ENCODE measurements around the gene TAS2R8.

TAS2R8 gene

GRCh38 chr12:10807186-10807585, at the start of gene TAS2R8:
Gene TAS2R8 (minus strand): TSS chr12:10807286. CDS start chr12:10806980, 306 bp downstream.
- no peak within 1 kb of the TSS for H3K27ac ChIP-seq (ENCODE audit: low read depth, low read length)
- no peaks in the 10 kb centered on the region for H3K9me3 ChIP-seq (ENCODE audit: insufficient read depth, low read length)
- H3K9ac ChIP-seq (ENCODE audit: low read length) = no peak within 1 kb of the TSS
- no peak within 1 kb of the TSS for H3K4me3 ChIP-seq (ENCODE audit: insufficient read depth, low read length, poor library complexity, severe bottlenecking)
- H3K4me2 ChIP-seq (ENCODE audit: low read depth, low read length, poor library complexity, severe bottlenecking) = no peak within 1 kb of the TSS
- TF ChIP-seq CTCF (IDR thresholded peaks at IDR 0.05; ENCODE audit: insufficient read depth, low read length, poor library complexity, severe bottlenecking) (no peak), EZH2phosphoT487 (conservative IDR thresholded peaks at IDR 0.05; ENCODE audit: low read length) (no peak)
- H3F3A ChIP-seq (ENCODE audit: insufficient read depth) = no peaks in the 10 kb centered on the region
- H2AFZ ChIP-seq (ENCODE audit: low read depth, low read length, severe bottlenecking) = no peak within 1 kb of the TSS
- no peaks in the 10 kb centered on the region for H4K20me1 ChIP-seq (ENCODE audit: low read depth, low read length)
- no peaks in the 10 kb centered on the region for H3K27me3 ChIP-seq (ENCODE audit: low read length)
- H3K79me2 ChIP-seq (ENCODE audit: insufficient read depth, low read length) = no peaks in the 10 kb centered on the region
- H3K9me2 ChIP-seq (replicated peaks; ENCODE audit: insufficient read depth, low read length) = no peaks in the 10 kb centered on the region
- H3K36me3 ChIP-seq (ENCODE audit: low read length) = no peaks in the 10 kb centered on the region

GRCh38 chr12:10855807-10856206, 48.7 kb upstream of the TAS2R8 start:
- Histone ChIP-seq H3K9me2 (replicated peaks; ENCODE audit: insufficient read depth, low read length) (no peaks in the 10 kb centered on the region), H3F3A (ENCODE audit: insufficient read depth) (no peaks in the 10 kb centered on the region), H3K36me3 (ENCODE audit: low read length) (no peaks in the 10 kb centered on the region), H4K20me1 (ENCODE audit: low read depth, low read length) (no peaks in the 10 kb centered on the region), H3K79me2 (ENCODE audit: insufficient read depth, low read length) (no peaks in the 10 kb centered on the region), H3K9me3 (ENCODE audit: insufficient read depth, low read length) (no peaks in the 10 kb centered on the region), H3K27ac (ENCODE audit: low read depth, low read length) (no peak overlapping the region), H3K9ac (ENCODE audit: low read length) (no peak overlapping the region), H3K4me3 (ENCODE audit: insufficient read depth, low read length, poor library complexity, severe bottlenecking) (no peak overlapping the region), H3K27me3 (ENCODE audit: low read length) (no peaks in the 10 kb centered on the region), H3K4me2 (ENCODE audit: low read depth, low read length, poor library complexity, severe bottlenecking) (no peak overlapping the region), H2AFZ (ENCODE audit: low read depth, low read length, severe bottlenecking) (no peak overlapping the region)
- TF ChIP-seq EZH2phosphoT487 (conservative IDR thresholded peaks at IDR 0.05; ENCODE audit: low read length) (no peak), CTCF (IDR thresholded peaks at IDR 0.05; ENCODE audit: insufficient read depth, low read length, poor library complexity, severe bottlenecking) (no peak)

GRCh38 chr12:10853776-10854175, 46.7 kb upstream of the TAS2R8 start:
- no peak overlapping the region for H3K27ac ChIP-seq (ENCODE audit: low read depth, low read length)
- H3K27me3 ChIP-seq (ENCODE audit: low read length) = no peaks in the 10 kb centered on the region
- H3K4me3 ChIP-seq (ENCODE audit: insufficient read depth, low read length, poor library complexity, severe bottlenecking) = no peak overlapping the region
- H3K9me2 ChIP-seq (replicated peaks; ENCODE audit: insufficient read depth, low read length) = no peaks in the 10 kb centered on the region
- H3K4me2 ChIP-seq (ENCODE audit: low read depth, low read length, poor library complexity, severe bottlenecking) = no peak overlapping the region
- no peak overlapping the region for H3K9ac ChIP-seq (ENCODE audit: low read length)
- H3K79me2 ChIP-seq (ENCODE audit: insufficient read depth, low read length) = no peaks in the 10 kb centered on the region
- H3K36me3 ChIP-seq (ENCODE audit: low read length) = no peaks in the 10 kb centered on the region
- H3F3A ChIP-seq (ENCODE audit: insufficient read depth) = no peaks in the 10 kb centered on the region
- TF ChIP-seq CTCF (IDR thresholded peaks at IDR 0.05; ENCODE audit: insufficient read depth, low read length, poor library complexity, severe bottlenecking) (no peak), EZH2phosphoT487 (conservative IDR thresholded peaks at IDR 0.05; ENCODE audit: low read length) (no peak)
- no peak overlapping the region for H2AFZ ChIP-seq (ENCODE audit: low read depth, low read length, severe bottlenecking)
- H4K20me1 ChIP-seq (ENCODE audit: low read depth, low read length) = no peaks in the 10 kb centered on the region
- H3K9me3 ChIP-seq (ENCODE audit: insufficient read depth, low read length) = no peaks in the 10 kb centered on the region

All from SU-DHL-6 (cell line).